CD4-positive, CD25-positive, alpha-beta regulatory T cell (primary cell): ENCODE data around the gene YIPF5. TPM values are rescaled to one million over a fixed set of nuclear protein-coding genes. Genes with fewer than 3 reads are reported as not detected.

Experiments used
- ATAC-seq, 2 donors: fragments of 150-1000 bp; cut with Tn5 transposase; one replicate each; pipeline ENCODE4 v1.10.0; 2021; ENCODE audit warnings: low read depth in 2 of 2, moderate number of reproducible peaks in 2 of 2, moderate library complexity in 1 of 2
- DNase-seq, 3 donors: peaks; one replicate each; pipeline versions ENCODE4 v3.0.0 to v3.0.0-alpha.2; 2012 to 2022; ENCODE audit warnings: mixed read lengths in 1 of 3
- H3K27ac ChIP-seq: one replicate; pipeline ENCODE4 v1.7.0; 2013; ENCODE audit warnings: mild to moderate bottlenecking, low read length; ENCODE audit not compliant: insufficient read depth, poor library complexity, severe bottlenecking
- H3K27me3 ChIP-seq: one replicate; pipeline ENCODE4 v1.7.0; 2013; ENCODE audit warnings: low read length; ENCODE audit not compliant: control insufficient read depth, insufficient read depth
- H3K36me3 ChIP-seq: one replicate; pipeline ENCODE4 v1.7.0; 2013; ENCODE audit warnings: mild to moderate bottlenecking, low read length, moderate library complexity; ENCODE audit not compliant: control insufficient read depth, insufficient read depth
- H3K4me1 ChIP-seq: 2 replicates; pipeline ENCODE4 v1.7.0; 2013; ENCODE audit warnings: mild to moderate bottlenecking, low read length; ENCODE audit not compliant: insufficient read depth, control insufficient read depth, poor library complexity, severe bottlenecking
- H3K4me3 ChIP-seq: one replicate; pipeline ENCODE4 v1.7.0; 2013; ENCODE audit warnings: low read depth, mild to moderate bottlenecking, low read length, moderate library complexity
- H3K9me3 ChIP-seq, 2 experiments: 1 replicate in 1 of 2; 2 replicates in 1 of 2; pipeline ENCODE4 v1.7.0; 2013; ENCODE audit warnings: low read length in 2 of 2, mild to moderate bottlenecking in 1 of 2, moderate library complexity in 1 of 2; ENCODE audit not compliant: control insufficient read depth in 2 of 2
- H3K27ac Mint-ChIP-seq, 3 donors: one replicate each; pipeline ENCODE4 v1.8.0; 2020 to 2022; ENCODE audit warnings: mild to moderate bottlenecking in 3 of 3, mixed read lengths in 3 of 3, moderate library complexity in 2 of 3
- H3K27me3 Mint-ChIP-seq: one replicate; pipeline ENCODE4 v1.8.0; 2022; ENCODE audit warnings: mild to moderate bottlenecking, mixed read lengths
- H3K36me3 Mint-ChIP-seq: one replicate; pipeline ENCODE4 v1.8.0; 2020; ENCODE audit warnings: mixed read lengths
- H3K4me1 Mint-ChIP-seq, 4 donors: one replicate each; pipeline ENCODE4 v1.8.0; 2020 to 2022; ENCODE audit warnings: mixed read lengths in 4 of 4, mild to moderate bottlenecking in 1 of 4
- H3K4me3 Mint-ChIP-seq, 4 donors: one replicate each; pipeline ENCODE4 v1.8.0; 2020 to 2022; ENCODE audit warnings: mild to moderate bottlenecking in 4 of 4, mixed read lengths in 4 of 4, moderate library complexity in 3 of 4
- H3K9me3 Mint-ChIP-seq, 7 donors: one replicate each; pipeline ENCODE4 v1.8.0; 2020 to 2022; ENCODE audit warnings: mixed read lengths in 7 of 7, mild to moderate bottlenecking in 3 of 7, moderate library complexity in 2 of 7
- polyA plus RNA-seq, 4 donors: library from polyadenylated mRNA; unstranded; fragments of 300-500 nt; fragmentation: Illumina TruSeq; gene quantifications; one replicate each; pipeline ENCODE4 v1.2.3, GENCODE V29; 2021
- total RNA-seq: library from RNA; stranded (reverse); gene quantifications from one replicate; pipeline ENCODE4 v1.2.3, GENCODE V29; 2022

YIPF5 gene
- total and polyA plus RNA-seq, 5 donors from 2014 or later: 45.4 to 104 (median 73.5) TPM

- Mint-ChIP-seq H3K4me1 (no peaks in the 10 kb centered on the region), H3K27me3 (peaks cover 4% of the 10 kb centered on the region), H3K9me3 (no peaks in the 10 kb centered on the region), H3K27ac (no peak overlapping the region), H3K36me3 (no peaks in the 10 kb centered on the region), H3K4me3 (no peak overlapping the region)
- no peak for ATAC-seq
- H3K9me3 ChIP-seq: no peaks in the 10 kb centered on the region
- no peaks in the 10 kb centered on the region for H3K4me1 ChIP-seq
- no peaks in the 10 kb centered on the region for H3K36me3 ChIP-seq
- H3K27me3 ChIP-seq: no peaks in the 10 kb centered on the region
- no peak overlapping the region for H3K27ac ChIP-seq
- DNase-seq: no peak
- no peak overlapping the region for H3K4me3 ChIP-seq
These were observed 48.4 kb downstream of the YIPF5 start for GRCh38 chr5:144122081-144122480.

- no peaks in the 10 kb centered on the region for H3K36me3 ChIP-seq
- no peak overlapping the region for H3K27ac Mint-ChIP-seq
- H3K4me1 Mint-ChIP-seq: no peaks in the 10 kb centered on the region
- DNase-seq: no peak
- no peak overlapping the region for H3K4me3 Mint-ChIP-seq
- H3K4me1 ChIP-seq: no peaks in the 10 kb centered on the region
- peaks cover 4% of the 10 kb centered on the region for H3K27me3 Mint-ChIP-seq
- H3K9me3 ChIP-seq: no peaks in the 10 kb centered on the region
- no peak overlapping the region for H3K27ac ChIP-seq
- H3K9me3 Mint-ChIP-seq: no peaks in the 10 kb centered on the region
- H3K36me3 Mint-ChIP-seq: no peaks in the 10 kb centered on the region
- no peak overlapping the region for H3K4me3 ChIP-seq
- H3K27me3 ChIP-seq: no peaks in the 10 kb centered on the region
- no peak for ATAC-seq
These were observed 48.9 kb downstream of the YIPF5 start for GRCh38 chr5:144121577-144121976.

GRCh38 chr5:144120661-144121180, 49.7 kb downstream of the YIPF5 start:
- no peaks in the 10 kb centered on the region for H3K4me1 ChIP-seq
- H3K27me3 Mint-ChIP-seq: peaks cover 4% of the 10 kb centered on the region
- no peak overlapping the region for H3K4me3 Mint-ChIP-seq
- no peaks in the 10 kb centered on the region for H3K36me3 Mint-ChIP-seq
- no peaks in the 10 kb centered on the region for H3K4me1 Mint-ChIP-seq
- H3K9me3 ChIP-seq: no peaks in the 10 kb centered on the region
- H3K36me3 ChIP-seq: no peaks in the 10 kb centered on the region
- no peaks in the 10 kb centered on the region for H3K9me3 Mint-ChIP-seq
- H3K27me3 ChIP-seq: no peaks in the 10 kb centered on the region
- no peak overlapping the region for H3K27ac ChIP-seq
- no peak for DNase-seq
- H3K4me3 ChIP-seq: no peak overlapping the region
- no peak overlapping the region for H3K27ac Mint-ChIP-seq
- no peak for ATAC-seq

- H3K27ac ChIP-seq: no peak overlapping the region
- Mint-ChIP-seq H3K9me3 (no peaks in the 10 kb centered on the region), H3K27me3 (peaks cover 12% of the 10 kb centered on the region), H3K27ac (no peak overlapping the region), H3K36me3 (no peaks in the 10 kb centered on the region), H3K4me1 (no peaks in the 10 kb centered on the region), H3K4me3 (no peak overlapping the region)
- H3K4me1 ChIP-seq: no peaks in the 10 kb centered on the region
- DNase-seq: no peak
- no peaks in the 10 kb centered on the region for H3K27me3 ChIP-seq
- H3K9me3 ChIP-seq: no peaks in the 10 kb centered on the region
- ATAC-seq: no peak
- no peaks in the 10 kb centered on the region for H3K36me3 ChIP-seq
- no peak overlapping the region for H3K4me3 ChIP-seq
These were observed 53.0 kb downstream of the YIPF5 start for GRCh38 chr5:144117412-144117811.

GRCh38 chr5:144114571-144114970, 55.9 kb downstream of the YIPF5 start:
- Mint-ChIP-seq H3K4me3 (no peak overlapping the region), H3K27ac (no peak overlapping the region), H3K9me3 (no peaks in the 10 kb centered on the region), H3K36me3 (no peaks in the 10 kb centered on the region), H3K4me1 (no peaks in the 10 kb centered on the region), H3K27me3 (peaks cover 21% of the 10 kb centered on the region)
- DNase-seq (no peak), ATAC-seq (no peak)
- peaks cover 11% of the 10 kb centered on the region for H3K27me3 ChIP-seq
- no peaks in the 10 kb centered on the region for H3K36me3 ChIP-seq
- no peak overlapping the region for H3K27ac ChIP-seq
- H3K9me3 ChIP-seq: no peaks in the 10 kb centered on the region
- H3K4me3 ChIP-seq: no peak overlapping the region
- no peaks in the 10 kb centered on the region for H3K4me1 ChIP-seq

Other genes starting within 250 kb of the YIPF5 start
- not detected for gene KCTD16, start 214 bp upstream of the YIPF5 start, total RNA-seq
- gene KCTD16, start 214 bp upstream of the YIPF5 start, polyA plus RNA-seq: under 1 TPM in 1 of 4 donors, not detected in 3; 0.44 TPM